ENCODE measurements around the gene MIX23. TPM values are rescaled to one million over a fixed set of nuclear protein-coding genes. Genes with fewer than 3 reads are reported as not detected.

Gene MIX23
- total RNA-seq, 1 experiment from 2014 or later = 80.6 TPM

DNA sequence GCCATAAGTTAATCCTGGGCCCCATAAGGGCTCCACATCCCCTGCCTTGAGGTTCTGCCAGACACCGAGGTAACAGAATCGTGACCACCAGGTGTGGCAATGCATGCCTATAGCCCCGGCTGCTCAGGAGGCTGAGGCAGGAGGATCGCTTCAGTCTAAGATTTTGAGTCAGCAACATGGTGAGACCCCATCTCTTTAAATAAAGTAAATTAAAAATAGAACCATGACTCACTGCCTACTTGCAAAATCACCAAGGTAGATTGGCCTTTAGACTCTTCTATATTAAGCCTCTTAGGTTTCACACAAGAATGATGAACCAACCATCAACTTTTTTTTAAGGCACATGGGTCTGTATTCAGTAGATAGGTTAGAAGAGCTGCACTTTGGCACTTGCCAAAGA lies 23.2 kb upstream of the MIX23 start:
- Histone ChIP-seq H3K56ac (ENCODE audit: insufficient read length, low read depth, low read length) (no peak overlapping the region), H4K8ac (replicated peaks; ENCODE audit: insufficient read length, low read depth, low read length) (no peak overlapping the region), H3K4me1 (ENCODE audit: insufficient read depth, low read length) (no peaks in the 10 kb centered on the region), H3K4me2 (ENCODE audit: insufficient read depth, insufficient read length, low read length) (no peak overlapping the region), H3K14ac (ENCODE audit: insufficient read depth, low read length) (no peak overlapping the region), H3K79me2 (ENCODE audit: insufficient read depth, low read length) (no peaks in the 10 kb centered on the region), H3K9ac (ENCODE audit: extremely low read depth, insufficient read length, low read length) (no peak overlapping the region), H3K23ac (ENCODE audit: insufficient read length, low read depth, low read length) (no peak overlapping the region), H4K5ac (ENCODE audit: insufficient read length, low read depth, low read length) (no peak overlapping the region), H3K23me2 (ENCODE audit: insufficient read length, low read depth, low read length, poor library complexity, severe bottlenecking) (no peaks in the 10 kb centered on the region), H2BK20ac (ENCODE audit: low read depth, low read length, poor library complexity, severe bottlenecking) (no peak overlapping the region), H2BK120ac (ENCODE audit: low read depth, low read length, poor library complexity, severe bottlenecking) (no peak overlapping the region), H3T11ph (ENCODE audit: low read length) (no peak overlapping the region), H2AK5ac (ENCODE audit: insufficient read length, low read length) (no peak overlapping the region), H3K27ac (ENCODE audit: insufficient read length, low read depth, low read length) (no peak overlapping the region), H3K9me3 (ENCODE audit: control insufficient read depth, low read depth, low read length) (no peaks in the 10 kb centered on the region), H3K79me1 (ENCODE audit: insufficient read depth, low read depth, low read length, poor library complexity, severe bottlenecking) (no peaks in the 10 kb centered on the region), H3K27me3 (ENCODE audit: insufficient read depth, low read length) (no peaks in the 10 kb centered on the region), H4K20me1 (ENCODE audit: control insufficient read depth, insufficient read depth, insufficient read length) (no peaks in the 10 kb centered on the region), H3K18ac (ENCODE audit: insufficient read length, low read depth, low read length) (no peak overlapping the region), H3K4ac (ENCODE audit: low read depth, low read length) (no peak overlapping the region), H4K91ac (ENCODE audit: insufficient read length, low read depth, low read length) (no peak overlapping the region), H2BK12ac (ENCODE audit: insufficient read length, low read depth, low read length) (no peak overlapping the region), H2BK5ac (ENCODE audit: insufficient read length, low read length) (no peak overlapping the region), H2AFZ (ENCODE audit: low read length) (no peak overlapping the region), H2BK15ac (ENCODE audit: low read depth, low read length) (no peak overlapping the region)
- peaks cover 8 to 55% (median 42%) of the 10 kb centered on the region in 3 experiments; a peak in 5 of 7 replicates for H3K36me3 Mint-ChIP-seq (ENCODE audit: insufficient read depth in 1 of 3, low read depth in 3 of 3)
- no peak overlapping the region for H3K4me3 Mint-ChIP-seq
- no peaks in the 10 kb centered on the region for H3K27me3 Mint-ChIP-seq (ENCODE audit: low read depth)
- no peaks in the 10 kb centered on the region for H3K9me3 Mint-ChIP-seq
- H3K27ac Mint-ChIP-seq = no peak overlapping the region
- no CpG with 5 or more reads among the region's 4 CpGs for WGBS (ENCODE audit: extremely low coverage, insufficient read length, low lambda C conversion rate)
- DNase-seq = no peak
- no peaks in the 10 kb centered on the region for H3K4me1 Mint-ChIP-seq
- TF ChIP-seq, protein P1, sequence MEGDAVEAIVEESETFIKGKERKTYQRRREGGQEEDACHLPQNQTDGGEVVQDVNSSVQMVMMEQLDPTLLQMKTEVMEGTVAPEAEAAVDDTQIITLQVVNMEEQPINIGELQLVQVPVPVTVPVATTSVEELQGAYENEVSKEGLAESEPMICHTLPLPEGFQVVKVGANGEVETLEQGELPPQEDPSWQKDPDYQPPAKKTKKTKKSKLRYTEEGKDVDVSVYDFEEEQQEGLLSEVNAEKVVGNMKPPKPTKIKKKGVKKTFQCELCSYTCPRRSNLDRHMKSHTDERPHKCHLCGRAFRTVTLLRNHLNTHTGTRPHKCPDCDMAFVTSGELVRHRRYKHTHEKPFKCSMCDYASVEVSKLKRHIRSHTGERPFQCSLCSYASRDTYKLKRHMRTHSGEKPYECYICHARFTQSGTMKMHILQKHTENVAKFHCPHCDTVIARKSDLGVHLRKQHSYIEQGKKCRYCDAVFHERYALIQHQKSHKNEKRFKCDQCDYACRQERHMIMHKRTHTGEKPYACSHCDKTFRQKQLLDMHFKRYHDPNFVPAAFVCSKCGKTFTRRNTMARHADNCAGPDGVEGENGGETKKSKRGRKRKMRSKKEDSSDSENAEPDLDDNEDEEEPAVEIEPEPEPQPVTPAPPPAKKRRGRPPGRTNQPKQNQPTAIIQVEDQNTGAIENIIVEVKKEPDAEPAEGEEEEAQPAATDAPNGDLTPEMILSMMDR (conservative IDR thresholded peaks at IDR 0.05) = no peak
